Activated B cell treated with CpG ODN at 0.5 μM for 24 hours (primary cell): ENCODE data around the gene NDST4. TPM values are rescaled to one million over a fixed set of nuclear protein-coding genes. Genes with fewer than 3 reads are reported as not detected.
"Not testable (repeated sequence)": the region's sequence is repeated elsewhere in the genome, so short reads cannot be mapped to it uniquely, and the experiment has no call there.

ENCODE experiments used
- ATAC-seq: fragments of 200-7000 bp; cut with Tn5 transposase; one replicate; pipeline ENCODE4 v1.10.0; 2021; ENCODE audit warnings: low read depth, mild to moderate bottlenecking, moderate library complexity
- CTCF ChIA-PET: fragments of 350-600 bp; sonication (Branson Sonifier 250); formaldehyde crosslinking; loops from one replicate; lab custom pipeline; 2021; ENCODE audit warnings: antibody characterized with exemption; lab: Charles Lee
- POLR2A ChIA-PET: fragments of 350-600 bp; sonication (Branson Sonifier 250); formaldehyde crosslinking; loops from one replicate; lab custom pipeline; 2021; ENCODE audit warnings: antibody characterized with exemption; lab: Charles Lee
- DNase-seq: peaks from one replicate; pipeline ENCODE4 v3.0.0; 2022
- H3K27ac Mint-ChIP-seq: one replicate; pipeline ENCODE4 v1.8.0; 2020; ENCODE audit warnings: mixed read lengths
- H3K27me3 Mint-ChIP-seq: one replicate; pipeline ENCODE4 v1.8.0; 2021; ENCODE audit warnings: mixed read lengths
- H3K36me3 Mint-ChIP-seq: one replicate; pipeline ENCODE4 v1.8.0; 2021; ENCODE audit warnings: low read depth, mixed read lengths
- H3K4me1 Mint-ChIP-seq: one replicate; pipeline ENCODE4 v1.8.0; 2021; ENCODE audit warnings: mixed read lengths
- H3K4me3 Mint-ChIP-seq: one replicate; pipeline ENCODE4 v1.8.0; 2020; ENCODE audit warnings: mild to moderate bottlenecking, mixed read lengths
- H3K9me3 Mint-ChIP-seq: one replicate; pipeline ENCODE4 v1.8.0; 2020; ENCODE audit warnings: mixed read lengths
- CTCF ChIP-seq: fragments of 200-600 bp; IDR thresholded peaks from one replicate; pipeline ENCODE4 v1.8.0; 2022; ENCODE audit warnings: antibody characterized with exemption, mild to moderate bottlenecking
- intact Hi-C: fragments of 100-400 bp; cut with micrococcal nuclease; formaldehyde crosslinking; loops from one replicate; pipeline ENCODE4 v1.15.1; 2024
- total RNA-seq: library from RNA; stranded (reverse); gene quantifications from 2 replicates; pipeline ENCODE4 v1.2.3, GENCODE V29; 2022

The NDST4 gene
- total RNA-seq, 1 donor from 2014 or later = not detected

- ATAC-seq (no peak), DNase-seq (no peak)
- Mint-ChIP-seq H3K27ac (no peak overlapping the region), H3K9me3 (no peaks in the 10 kb centered on the region), H3K27me3 (no peaks in the 10 kb centered on the region), H3K36me3 (no peaks in the 10 kb centered on the region), H3K4me1 (no peaks in the 10 kb centered on the region), H3K4me3 (no peak overlapping the region)
- intact Hi-C loops = no loop called here
- POLR2A ChIA-PET = no interaction called here
- CTCF ChIA-PET = no interaction called here
- TF ChIP-seq CTCF = no peak
Observed at GRCh38 chr4:114980932-114981708, 132.3 kb downstream of the NDST4 start.

GRCh38 chr4:114980399-114980798 lies 133.0 kb downstream of the NDST4 start:
- POLR2A ChIA-PET, intact Hi-C loops, H3K4me1 Mint-ChIP-seq, H3K9me3 Mint-ChIP-seq, ATAC-seq, CTCF ChIA-PET, DNase-seq, H3K27me3 Mint-ChIP-seq, H3K4me3 Mint-ChIP-seq, H3K27ac Mint-ChIP-seq, H3K36me3 Mint-ChIP-seq: not testable (repeated sequence)

- Mint-ChIP-seq H3K27ac (no peak overlapping the region), H3K4me3 (no peak overlapping the region), H3K36me3 (no peaks in the 10 kb centered on the region), H3K9me3 (no peaks in the 10 kb centered on the region), H3K27me3 (no peaks in the 10 kb centered on the region), H3K4me1 (no peaks in the 10 kb centered on the region)
- no peak for ATAC-seq
- intact Hi-C loops = no loop called here
- TF ChIP-seq CTCF = no peak
- POLR2A ChIA-PET = no interaction called here
- CTCF ChIA-PET = no interaction called here
- DNase-seq = no peak
Observed at GRCh38 chr4:114976901-114977300, 136.5 kb downstream of the NDST4 start.

DNA sequence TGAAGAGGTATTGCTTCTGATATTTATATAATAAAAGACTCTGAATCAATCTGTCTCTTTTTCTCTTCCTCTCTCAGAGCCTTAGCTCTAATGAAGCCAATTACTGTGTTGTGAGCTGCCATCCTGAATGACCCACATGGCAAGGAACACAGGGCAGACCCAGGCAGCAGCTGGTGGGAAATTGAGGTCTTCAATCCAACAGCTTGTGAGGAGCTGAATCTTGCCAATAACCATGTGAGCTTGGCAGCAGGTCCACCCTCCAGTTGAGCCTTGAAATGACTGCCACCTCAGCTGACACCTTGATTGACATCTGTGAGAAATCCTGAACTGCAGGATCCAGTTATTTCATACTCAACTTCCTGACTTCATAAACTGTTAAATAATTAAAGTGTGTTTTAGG lies 149.4 kb downstream of the NDST4 start:
- Mint-ChIP-seq H3K9me3 (peaks cover 2% of the 10 kb centered on the region), H3K36me3 (no peaks in the 10 kb centered on the region), H3K27ac (no peak overlapping the region), H3K27me3 (no peaks in the 10 kb centered on the region), H3K4me1 (no peaks in the 10 kb centered on the region), H3K4me3 (no peak overlapping the region)
- ChIA-PET POLR2A (no interaction called here), CTCF (no interaction called here)
- no peak for TF ChIP-seq CTCF
- DNase-seq (no peak), ATAC-seq (no peak)
- intact Hi-C loops = no loop called here

- Mint-ChIP-seq H3K27me3 (no peaks in the 10 kb centered on the region), H3K4me1 (no peaks in the 10 kb centered on the region), H3K4me3 (no peak overlapping the region), H3K9me3 (peaks cover 2% of the 10 kb centered on the region), H3K27ac (no peak overlapping the region), H3K36me3 (no peaks in the 10 kb centered on the region)
- DNase-seq = no peak
- POLR2A ChIA-PET = no interaction called here
- CTCF ChIA-PET = no interaction called here
- no peak for TF ChIP-seq CTCF
- intact Hi-C loops = no loop called here
- no peak for ATAC-seq
Observed at GRCh38 chr4:114945616-114946015, 167.8 kb downstream of the NDST4 start.

DNA sequence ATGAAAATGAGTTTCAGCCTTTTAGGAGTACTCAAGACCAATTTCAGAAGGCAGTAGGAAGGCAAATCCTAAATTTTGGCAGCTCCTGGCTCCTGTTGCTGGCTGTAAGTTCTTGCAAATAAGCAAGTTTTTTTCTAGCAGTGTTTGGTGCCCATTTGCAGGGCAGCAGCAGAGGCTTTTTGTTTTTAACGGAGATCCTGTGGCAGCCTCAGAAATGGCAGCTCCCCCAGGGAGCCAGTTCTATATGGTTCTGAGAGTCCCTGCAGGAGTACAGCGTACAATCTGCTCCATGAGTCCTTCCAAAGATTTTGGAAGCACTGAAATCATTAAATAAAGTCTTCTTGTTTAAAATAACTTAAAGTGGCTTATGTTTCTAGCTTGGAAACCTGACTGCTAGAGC lies 171.9 kb downstream of the NDST4 start:
- Mint-ChIP-seq H3K27ac (no peak overlapping the region), H3K9me3 (no peaks in the 10 kb centered on the region), H3K36me3 (no peaks in the 10 kb centered on the region), H3K4me3 (no peak overlapping the region), H3K27me3 (no peaks in the 10 kb centered on the region), H3K4me1 (no peaks in the 10 kb centered on the region)
- DNase-seq (no peak), ATAC-seq (no peak)
- CTCF ChIA-PET = no interaction called here
- POLR2A ChIA-PET = no interaction called here
- no peak for TF ChIP-seq CTCF
- intact Hi-C loops = no loop called here
